Non-pigmented ciliary epithelial cell (primary cell): Measurements from ENCODE around the gene CDCA7.
"Not testable (repeated sequence)": the region's sequence is repeated elsewhere in the genome, so short reads cannot be mapped to it uniquely, and the experiment has no call there.

Source experiments
- DNase-seq: peaks from one replicate; pipeline ENCODE4 v3.0.0-alpha.2; 2010; ENCODE audit warnings: low read depth

CDCA7 gene

GRCh38 chr2:173359231-173359630 lies 4.6 kb downstream of the CDCA7 start:
- no peak for DNase-seq

GRCh38 chr2:173370198-173370597 lies 15.5 kb downstream of the CDCA7 start:
- no peak for DNase-seq

DNA sequence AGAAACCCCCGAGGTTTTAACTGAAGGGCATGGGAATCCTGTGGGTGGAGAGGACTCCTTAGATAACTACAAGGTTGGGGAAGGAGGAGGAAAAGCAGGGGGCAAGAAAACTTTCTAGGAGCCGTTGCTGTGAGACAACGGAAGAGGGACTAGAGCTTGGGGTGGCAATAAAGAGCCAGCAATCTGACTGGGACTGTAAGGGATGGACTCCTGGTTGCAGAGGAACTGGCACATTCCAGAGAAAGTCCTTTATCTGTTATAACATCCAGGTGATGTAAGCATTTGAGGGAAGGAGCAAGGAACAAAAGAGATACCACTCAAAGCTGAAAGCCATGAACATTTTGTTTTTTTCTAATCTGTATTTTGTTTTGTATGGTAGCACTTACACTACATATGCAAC lies 16.4 kb downstream of the CDCA7 start:
- DNase-seq, result no peak

GRCh38 chr2:173373290-173373689 lies 18.6 kb downstream of the CDCA7 start:
- DNase-seq, result no peak

- no peak for DNase-seq
Measured at GRCh38 chr2:173374634-173375033, 20.0 kb downstream of the CDCA7 start.

GRCh38 chr2:173385534-173385933 lies 30.9 kb downstream of the CDCA7 start:
- not testable (repeated sequence) for DNase-seq

DNA sequence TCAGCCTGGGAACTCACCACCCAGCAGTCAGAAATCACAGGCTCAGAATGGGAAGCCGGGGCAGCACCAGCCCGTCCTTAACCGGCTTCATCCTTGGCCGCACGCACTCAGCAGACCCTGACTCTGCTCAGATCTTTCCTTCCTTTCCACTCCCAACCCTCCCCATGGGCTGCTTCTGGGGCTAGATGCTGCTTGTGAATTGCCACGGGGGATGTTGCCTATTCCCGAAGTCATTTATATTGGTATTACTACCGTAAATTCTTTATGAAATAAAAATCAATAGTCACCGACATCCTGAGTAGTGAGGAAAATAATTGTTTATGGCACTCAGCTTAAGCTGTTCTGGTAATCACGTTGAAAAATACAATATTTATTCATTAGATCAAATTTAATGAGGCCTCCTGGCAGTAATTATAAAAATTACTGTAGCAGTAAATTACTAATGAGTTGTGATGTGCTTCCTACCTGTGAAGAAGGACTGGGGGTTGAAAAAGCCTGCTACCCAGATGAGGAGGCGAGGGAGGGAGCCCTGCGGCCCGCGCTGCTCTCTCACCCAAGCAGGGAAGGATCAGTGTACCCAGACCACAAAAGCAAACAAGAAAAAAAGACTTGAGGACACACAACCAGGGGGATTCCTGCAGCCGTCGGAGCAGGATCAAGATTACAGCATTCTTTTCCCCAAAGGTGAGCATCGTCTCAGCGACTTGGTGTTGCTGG lies 31.5 kb downstream of the CDCA7 start:
- DNase-seq, result no peak

GRCh38 chr2:173386738-173387065 lies 32.0 kb downstream of the CDCA7 start:
- no peak for DNase-seq

DNA sequence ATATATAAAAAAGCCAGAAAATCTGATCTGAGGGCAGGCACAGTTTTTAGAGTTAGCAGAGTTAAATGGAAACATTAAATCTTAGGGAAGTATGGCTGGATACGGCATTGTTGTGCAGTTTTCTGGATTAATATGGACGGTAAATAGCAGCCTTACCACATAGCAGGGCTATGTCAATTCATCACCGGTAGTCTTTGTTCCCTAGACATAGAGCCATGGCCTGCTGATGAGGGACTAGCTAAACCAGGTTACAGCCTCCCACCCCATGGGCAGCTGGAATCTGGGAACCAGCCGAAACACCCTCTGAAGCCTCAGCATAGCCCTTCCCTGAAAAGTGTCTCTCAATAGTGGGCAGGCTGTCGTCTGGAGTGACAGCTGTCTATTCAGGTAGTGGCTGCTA lies 32.4 kb downstream of the CDCA7 start:
- DNase-seq, result no peak

- DNase-seq, result no peak
Measured at GRCh38 chr2:173387660-173388059, 33.0 kb downstream of the CDCA7 start.

- no peak for DNase-seq
Measured at GRCh38 chr2:173388795-173389194, 34.1 kb downstream of the CDCA7 start.

GRCh38 chr2:173390036-173390435 lies 35.4 kb downstream of the CDCA7 start:
- no peak for DNase-seq

- no peak for DNase-seq
Measured at GRCh38 chr2:173392731-173393130, 38.1 kb downstream of the CDCA7 start.

DNA sequence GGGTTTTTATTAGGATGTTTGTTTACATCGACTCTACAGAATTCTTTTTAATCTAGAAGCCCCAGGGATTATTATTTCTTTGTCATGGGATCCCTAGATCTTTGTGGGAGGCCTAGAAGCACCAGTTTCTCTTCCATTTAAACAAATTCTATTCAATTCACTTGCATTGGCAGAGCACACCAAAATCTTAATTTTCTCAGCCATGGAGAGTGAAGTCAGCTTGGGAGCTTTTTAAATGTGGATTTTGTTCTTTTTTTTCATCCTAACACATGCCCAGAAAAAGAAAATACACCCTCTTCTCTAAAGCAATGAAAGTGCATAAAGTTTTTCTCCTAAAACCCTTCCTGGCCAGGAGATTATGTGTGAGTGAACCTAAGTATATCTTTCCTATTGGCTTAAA lies 38.5 kb downstream of the CDCA7 start:
- no peak for DNase-seq

DNA sequence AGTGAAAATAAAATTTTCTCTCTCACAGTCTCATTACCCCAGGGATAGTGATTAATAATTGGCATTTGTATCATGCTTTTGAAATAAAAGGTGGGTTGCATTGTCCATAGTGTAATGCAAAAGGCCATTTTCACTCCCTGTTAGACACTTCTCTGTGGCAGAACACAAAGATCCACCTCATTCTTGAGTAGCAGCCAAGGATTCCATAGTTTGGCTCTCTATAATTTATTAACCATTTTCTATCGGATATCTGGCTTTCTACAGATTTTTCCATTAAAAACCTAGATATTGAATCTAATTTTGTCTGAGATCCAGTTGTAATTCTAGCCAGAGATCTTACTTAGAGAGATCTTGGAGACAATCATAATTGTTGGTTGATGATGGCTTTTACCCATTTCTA lies 39.0 kb downstream of the CDCA7 start:
- DNase-seq, result no peak

DNA sequence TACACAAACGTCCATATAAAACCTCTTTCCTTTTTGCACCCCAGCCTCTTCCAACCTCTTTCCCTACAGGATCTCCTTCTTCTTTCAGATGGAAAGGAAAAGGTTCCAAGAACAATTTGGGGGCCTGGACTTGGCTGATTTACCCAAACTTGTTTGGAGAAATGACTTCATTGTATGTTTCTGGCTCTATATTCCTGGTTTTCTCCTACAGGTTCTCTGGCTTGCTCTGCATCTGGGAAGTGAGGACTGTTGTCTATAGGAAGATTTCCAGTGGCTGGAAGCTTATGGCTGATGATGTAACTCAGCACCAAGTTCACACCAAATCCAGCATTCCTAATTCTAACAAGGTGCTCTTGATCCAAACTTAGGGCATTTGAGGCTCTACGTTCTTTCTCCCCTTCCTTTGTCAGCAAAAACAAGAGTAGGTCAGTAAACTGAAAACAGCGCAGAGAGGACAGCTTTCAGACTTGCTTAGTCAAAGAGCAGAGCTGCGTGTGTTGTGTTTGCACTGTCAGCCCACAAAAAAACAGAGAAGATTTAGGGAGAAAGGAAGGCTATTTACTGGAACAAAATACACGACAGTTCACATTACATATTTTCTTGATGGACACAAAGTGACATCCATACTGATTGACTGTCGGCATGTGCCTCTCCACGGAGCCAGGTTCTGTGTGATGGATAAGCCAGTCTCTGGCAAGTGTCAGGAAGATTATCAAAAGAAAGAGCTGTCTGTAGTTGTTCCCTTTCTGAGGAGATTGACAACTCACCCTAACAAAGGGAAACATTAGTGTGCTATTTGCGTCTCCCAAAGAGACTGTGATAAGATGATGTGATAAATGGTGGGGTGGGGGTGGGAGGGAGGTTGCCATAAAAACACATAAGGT lies 39.7 kb downstream of the CDCA7 start:
- DNase-seq, result no peak

- no peak for DNase-seq
Measured at GRCh38 chr2:173395567-173396351, 41.1 kb downstream of the CDCA7 start.

GRCh38 chr2:173397539-173397938 lies 42.9 kb downstream of the CDCA7 start:
- DNase-seq, result no peak

- DNase-seq, result no peak
Measured at GRCh38 chr2:173399229-173399628, 44.6 kb downstream of the CDCA7 start.

DNA sequence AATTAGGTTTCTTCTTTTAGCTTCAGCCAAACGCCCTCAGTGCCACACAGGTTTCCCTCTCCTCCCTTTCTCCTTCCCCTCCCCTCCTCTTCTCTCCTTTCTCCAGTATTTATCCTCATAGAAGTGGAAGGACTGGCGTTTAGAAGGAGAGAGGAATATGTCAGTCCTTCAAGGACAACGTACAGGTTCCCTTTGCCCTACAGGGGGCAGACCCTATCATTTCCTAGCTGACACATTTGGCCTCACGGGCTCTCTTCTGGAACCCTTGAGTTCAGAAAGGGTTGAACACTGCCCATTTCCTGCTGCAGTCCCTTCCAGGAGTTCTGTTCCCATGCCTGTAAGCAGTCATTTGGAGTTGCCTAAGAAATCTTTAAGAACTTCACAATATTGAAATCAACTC lies 46.1 kb downstream of the CDCA7 start:
- DNase-seq, result no peak

GRCh38 chr2:173401716-173402326 lies 47.1 kb downstream of the CDCA7 start:
- no peak for DNase-seq

DNA sequence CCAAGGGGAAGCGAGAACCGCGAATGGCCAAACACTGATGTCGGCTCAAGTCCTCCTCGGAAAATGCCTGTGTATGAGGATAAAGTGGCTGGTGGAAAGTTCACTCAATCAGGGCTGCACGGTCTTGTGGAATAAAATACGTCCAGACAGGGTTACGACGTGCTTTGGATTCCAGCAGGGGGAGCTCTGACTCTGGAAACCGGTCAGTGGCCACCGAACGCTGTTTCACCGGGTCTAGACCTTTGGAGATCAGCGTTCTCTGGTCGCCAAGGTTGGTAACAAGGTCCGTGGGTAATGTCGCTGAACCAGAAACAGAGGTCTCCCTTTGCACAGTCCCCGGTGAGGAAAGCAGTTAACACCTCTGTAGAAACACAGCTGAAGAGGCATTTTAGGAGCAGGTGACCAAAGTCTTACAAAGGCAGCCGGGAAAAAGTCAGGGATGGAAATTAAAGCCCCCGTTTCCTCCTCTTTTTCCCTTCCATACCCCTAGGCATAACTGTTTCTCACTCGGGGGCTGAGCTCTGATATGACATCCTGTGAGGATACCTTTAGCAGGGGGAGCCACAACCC lies 47.8 kb downstream of the CDCA7 start:
- peak; percentile 20 for DNase-seq
